ENCODE results near the gene GFER. TPM values are rescaled to one million over a fixed set of nuclear protein-coding genes. Genes with fewer than 3 reads are reported as not detected.
A peak's percentile ranks its signal among the peaks of the same experiment; 100 is the strongest.
"Not testable (repeated sequence)": the region's sequence is repeated elsewhere in the genome, so short reads cannot be mapped to it uniquely, and the experiment has no call there.

GFER gene
- polyA plus RNA-seq, 4 donors: 17.3 to 29.2 (median 23.9) TPM

DNA sequence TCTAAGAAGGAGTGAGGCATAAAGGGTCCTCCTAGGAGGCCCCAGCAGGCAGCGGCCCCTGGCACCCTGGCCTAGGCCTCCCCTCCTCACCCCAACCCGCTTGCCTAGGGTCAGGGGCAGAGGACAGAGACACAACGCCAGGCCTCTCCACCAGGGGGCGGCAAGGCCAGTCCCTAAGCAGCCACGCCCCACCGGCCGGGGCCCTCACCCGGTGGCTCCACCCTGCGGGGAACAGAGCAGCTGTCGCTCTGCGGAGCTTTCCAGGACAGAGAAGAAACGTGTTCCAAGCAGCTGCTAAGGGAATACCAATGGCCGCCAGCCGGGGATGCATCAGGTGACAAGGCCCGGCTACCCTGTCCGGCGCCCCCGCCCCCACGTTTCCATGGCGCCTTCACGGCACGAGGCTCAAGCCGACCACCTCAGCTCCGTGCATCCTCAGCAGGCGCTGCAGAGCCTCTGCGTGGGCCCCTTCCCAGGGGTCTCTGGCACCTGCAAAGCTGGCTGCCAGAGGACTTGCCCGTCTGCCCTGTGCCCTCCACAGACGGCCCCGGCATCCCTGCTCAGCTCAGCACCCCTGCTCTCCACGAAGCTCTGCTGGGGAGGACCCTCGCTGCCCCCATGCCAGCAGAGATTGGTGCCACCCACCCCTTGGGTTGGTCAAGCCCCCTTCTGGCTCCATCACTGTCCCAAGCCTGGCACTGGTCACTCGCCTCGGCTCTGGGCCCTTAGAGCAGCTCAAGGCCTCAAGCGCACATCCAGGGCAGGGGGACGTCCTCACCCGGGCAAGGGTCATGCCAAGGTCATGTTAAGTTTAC, 20.0 kb downstream of the GFER start:
- peak in 1 of 4 donors; percentile 70 for DNase-seq (ENCODE audit: low read depth in 4 of 4, low spot score in 3 of 4)

DNA sequence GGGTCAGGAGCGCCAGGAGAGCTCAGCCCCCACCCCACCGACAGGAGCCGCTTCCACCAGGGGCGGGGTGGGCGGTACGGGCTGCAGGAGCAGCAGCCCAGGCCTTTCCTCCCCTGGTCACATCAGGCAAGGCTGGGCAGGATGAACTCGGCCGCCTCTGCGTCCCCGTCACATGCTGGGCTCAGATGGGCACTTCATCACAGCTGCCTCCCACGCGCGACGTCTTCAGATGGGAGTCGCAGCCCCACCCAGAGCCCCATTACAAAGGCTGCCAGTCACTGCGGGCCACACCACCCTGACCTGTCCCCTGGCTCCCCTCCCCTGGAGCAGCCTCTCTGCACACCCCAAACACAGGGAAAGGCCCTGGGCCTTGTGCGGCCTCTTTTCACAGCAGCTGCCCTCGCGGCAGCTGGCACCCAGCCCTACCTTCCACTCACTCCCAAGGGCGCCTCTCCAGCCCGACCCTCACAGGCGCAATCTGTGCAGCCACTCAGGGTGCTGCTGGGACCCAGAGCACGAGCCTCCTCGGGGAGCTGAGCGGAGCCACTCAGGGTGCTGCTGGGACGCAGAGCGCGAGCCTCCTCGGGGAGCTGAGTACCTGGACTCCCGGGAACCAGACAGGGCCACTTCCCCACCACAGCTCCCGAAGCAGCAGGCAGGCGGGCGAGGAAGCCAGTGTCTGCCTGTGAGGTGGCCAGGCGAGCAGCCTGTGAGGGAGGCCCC, 21.0 kb downstream of the GFER start:
- DNase-seq (ENCODE audit: low read depth in 4 of 4, low spot score in 3 of 4): no peak

DNA sequence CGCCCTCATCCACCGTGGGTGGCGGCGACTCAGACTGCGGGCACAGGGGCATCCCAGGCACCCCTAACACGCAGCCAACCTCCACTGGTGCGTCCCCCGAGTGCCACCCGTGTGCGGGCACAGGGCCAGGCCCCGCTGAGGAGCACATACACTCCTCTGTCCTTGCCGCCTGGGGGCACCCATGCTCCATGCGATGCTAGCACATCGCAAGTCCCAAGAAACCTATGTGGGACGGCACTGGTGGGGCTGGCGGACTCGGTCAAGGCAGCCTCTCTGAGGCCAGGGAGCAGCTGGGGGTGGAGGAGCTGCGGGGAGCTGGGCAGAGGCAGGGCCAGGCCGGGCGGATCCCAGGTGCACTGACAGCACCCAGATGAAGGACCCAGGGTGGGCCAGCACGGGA, 21.7 kb downstream of the GFER start:
- no peak for DNase-seq (ENCODE audit: low read depth in 4 of 4, low spot score in 3 of 4)

DNA sequence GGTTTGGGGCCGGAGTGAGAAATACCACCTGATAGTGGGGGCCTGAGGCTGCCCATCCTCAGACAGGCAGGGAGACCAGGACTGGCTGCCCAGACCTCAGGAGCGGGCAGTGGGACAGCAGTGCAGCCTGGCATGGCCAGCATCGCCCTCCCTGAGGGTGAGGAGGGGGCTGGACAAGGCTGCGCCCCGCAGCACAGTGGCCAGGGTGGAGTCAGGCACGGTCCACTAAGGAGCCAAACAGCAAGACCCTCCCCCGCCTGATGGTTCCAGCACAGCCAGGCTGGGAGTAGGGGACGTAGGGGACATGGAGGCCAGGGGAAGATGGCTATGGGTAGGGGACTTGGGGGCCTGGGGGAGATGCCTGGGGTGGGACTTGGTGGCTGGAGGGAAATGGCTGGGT, 22.3 kb downstream of the GFER start:
- DNase-seq (ENCODE audit: low read depth in 4 of 4, low spot score in 3 of 4): no peak

DNA sequence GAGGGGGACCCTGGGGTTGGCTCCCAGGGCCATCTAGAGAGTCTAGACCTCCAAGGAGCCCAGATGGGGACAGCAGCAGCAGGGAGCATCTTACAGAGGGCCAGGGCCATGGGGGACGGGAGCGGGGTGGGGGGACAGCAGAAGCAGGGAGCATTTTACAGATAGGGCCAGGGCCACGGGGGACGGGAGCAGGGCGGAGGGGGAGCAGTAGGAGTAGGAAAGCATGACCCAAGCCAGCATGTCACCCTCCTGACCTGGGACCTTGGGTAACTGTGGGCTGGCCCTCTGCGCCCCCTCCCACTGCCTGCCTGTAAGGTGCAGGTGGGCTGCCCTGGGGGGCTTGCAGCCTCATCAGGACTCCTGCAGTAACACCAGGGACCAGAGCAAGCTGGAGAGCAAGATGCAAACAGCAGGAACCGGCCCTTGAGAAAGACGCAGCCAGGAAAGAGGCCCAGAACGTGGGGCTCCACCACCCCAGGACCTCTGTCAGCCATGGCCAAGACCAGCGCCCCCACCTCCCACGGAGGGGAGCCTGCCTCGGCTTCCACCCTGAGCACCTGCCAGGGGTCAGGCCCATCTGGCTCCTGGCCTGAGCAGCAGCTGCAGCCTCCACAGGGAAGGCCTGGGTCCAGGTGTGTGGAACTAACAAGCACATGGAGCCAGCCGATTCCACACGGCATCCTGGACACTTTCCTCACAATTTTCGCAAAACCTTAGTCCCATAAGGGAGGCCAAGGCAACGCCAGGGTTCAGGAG, 23.3 kb downstream of the GFER start:
- DNase-seq (ENCODE audit: low read depth in 4 of 4, low spot score in 3 of 4): no peak

DNA sequence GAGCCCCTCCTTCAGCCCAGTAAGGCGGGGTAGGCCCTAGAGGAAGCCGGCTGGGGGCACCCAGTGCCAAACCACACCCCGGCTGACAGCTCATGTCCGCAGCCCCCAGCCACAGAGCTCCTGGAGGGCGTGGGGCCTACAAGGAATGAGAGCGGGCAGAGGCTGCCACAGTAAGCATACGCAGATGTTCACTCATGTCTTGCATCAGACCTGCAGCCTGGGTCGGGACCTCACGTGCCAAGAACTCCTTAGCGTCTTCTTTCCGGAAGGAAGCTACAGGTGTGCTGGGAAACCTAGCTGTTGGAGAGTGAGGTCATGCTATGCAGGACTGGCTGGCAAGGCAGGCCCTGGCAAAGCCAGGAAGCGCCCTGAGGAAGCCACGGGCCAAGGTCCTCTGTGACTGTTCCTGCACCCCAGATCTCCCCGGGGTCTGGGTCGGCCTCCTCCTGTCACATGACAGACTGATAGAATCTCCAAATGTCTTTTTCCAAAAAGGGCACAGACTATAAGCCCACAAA, 24.1 kb downstream of the GFER start:
- DNase-seq (ENCODE audit: low read depth in 4 of 4, low spot score in 3 of 4): no peak

DNA sequence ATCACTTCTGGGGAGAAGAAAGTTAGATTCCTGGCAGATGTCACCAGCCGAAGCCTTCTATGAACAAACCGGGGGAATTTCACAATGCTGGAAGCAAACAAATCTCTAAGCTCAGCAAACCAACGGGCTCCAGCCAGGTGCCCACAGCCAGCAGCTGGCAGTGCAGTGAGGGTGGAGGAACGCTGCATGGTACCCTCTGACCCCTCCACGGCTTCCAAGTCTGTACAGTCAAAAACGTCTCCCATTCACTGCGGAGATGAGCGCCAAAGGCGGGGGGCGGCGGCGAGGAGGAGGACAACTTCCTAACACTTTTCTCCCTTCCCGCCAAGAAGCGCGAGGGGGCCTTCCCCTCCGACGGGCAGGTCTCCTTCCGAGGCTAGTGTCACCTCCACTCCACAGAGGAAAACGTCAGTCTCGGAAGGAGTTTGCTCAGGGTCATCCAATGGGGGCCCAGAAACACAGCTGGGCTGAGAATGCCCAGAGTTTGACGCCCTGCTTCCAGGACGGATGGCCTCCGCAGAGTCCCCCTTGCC, 24.7 kb downstream of the GFER start:
- no peak for DNase-seq (ENCODE audit: low read depth in 4 of 4, low spot score in 3 of 4)

DNA sequence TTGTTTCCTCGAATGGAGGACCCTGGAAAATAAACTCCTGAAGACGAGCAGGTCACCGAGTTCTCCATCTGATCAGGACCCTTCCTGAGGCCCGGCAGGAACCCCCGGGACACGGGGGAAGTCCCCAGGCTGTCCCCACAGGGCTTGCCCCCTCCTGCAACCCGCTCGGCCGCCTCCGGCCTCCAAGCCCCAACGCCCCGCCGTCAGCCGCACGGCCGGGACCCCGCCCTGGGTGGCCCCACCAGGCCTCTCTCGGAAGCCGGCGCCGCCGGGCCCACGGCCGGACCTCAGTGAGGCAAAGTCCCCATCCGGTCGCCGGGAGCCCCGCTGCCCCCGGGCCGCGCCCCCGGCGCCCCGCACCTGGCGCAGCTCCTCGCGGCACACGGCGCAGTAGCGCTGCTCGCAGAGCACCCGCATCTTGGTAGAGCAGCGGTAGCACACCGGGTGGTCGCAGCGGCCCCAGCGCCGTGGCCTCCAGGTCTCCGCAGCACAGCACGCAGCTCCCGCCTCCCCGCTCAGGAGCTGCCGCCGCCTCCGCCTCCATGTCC, 25.2 kb downstream of the GFER start:
- DNase-seq (ENCODE audit: low read depth in 4 of 4, low spot score in 3 of 4): no peak

DNA sequence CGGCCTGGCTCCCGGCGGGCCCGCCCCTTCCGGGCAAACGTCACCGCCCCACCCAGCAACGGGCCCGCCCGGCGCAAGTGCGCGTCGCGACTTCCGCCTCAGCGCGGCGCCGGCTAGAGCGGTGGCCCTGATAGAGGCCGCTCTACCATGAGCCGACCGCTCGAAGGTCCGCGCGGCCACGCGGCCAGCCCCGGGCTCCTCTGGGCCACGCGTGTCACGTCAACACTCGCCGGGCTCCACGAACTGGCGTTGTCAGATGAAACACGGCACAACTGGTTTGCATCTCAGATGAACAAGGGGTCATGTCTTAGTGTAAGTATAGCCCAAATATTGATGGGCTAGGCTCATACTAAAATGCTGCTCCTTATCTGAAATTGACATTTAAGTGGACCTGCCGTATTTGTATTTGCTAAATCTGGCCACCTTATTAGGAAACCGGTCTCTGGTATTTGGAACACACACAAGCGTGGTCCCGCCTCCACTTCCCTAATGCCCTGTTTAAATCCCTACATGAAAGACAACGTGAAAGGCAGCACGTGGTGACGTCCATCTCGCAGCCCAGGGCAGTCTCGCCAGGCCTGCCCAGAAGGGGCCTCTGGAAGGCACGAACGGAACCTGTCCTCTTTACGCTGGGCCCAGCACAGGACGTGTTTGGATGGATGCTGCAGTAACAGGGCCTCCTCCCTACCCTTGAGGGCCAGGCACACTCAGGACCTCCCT, 26.0 kb downstream of the GFER start, which contains the start of gene ZNF598:
ZNF598 (minus strand) TSS at position 31 of the 720 bp plus-strand sequence.
- peak in 1 of 4 donors; percentile 75 for DNase-seq (ENCODE audit: low read depth in 4 of 4, low spot score in 3 of 4)

DNA sequence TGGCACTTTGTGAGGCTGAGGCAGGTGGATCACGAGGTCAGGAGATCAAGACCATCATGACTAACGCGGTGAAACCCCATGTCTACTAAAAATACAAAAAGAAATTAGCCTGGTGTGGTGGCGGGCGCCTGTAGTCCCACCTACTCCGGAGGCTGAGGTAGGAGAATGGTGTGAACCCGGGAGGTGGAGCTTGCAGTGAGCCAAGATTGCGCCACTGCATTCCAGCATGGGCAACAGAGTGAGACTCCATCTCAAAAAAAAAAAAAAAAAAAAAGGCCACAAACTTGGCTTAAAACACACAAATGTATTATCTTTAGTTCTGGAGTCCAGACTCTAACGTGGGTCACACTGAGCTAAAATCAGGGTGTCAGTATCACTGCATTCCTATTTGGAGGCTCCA, 27.7 kb downstream of the GFER start:
- not testable (repeated sequence) for DNase-seq (ENCODE audit: low read depth in 4 of 4, low spot score in 3 of 4)

DNA sequence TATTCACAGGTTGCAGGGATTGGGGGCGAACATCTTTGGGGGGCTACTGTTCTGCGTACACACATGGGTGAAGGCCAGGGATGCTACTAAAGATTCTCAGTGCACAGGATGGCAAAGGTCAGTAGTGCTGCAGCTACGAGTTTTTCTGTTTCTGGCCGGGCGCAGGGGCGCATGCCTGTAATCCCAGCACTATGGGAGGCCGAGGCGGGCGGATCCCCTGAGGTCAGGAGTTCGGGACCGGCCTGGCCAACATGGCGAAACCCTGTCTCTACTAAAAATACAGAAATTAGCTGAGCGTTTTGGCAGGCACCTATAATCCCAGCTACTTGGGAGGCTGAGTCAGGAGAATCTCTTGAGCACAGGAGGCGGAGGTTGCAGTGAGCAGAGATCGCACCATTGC, 29.5 kb downstream of the GFER start:
- no peak for DNase-seq (ENCODE audit: low read depth in 4 of 4, low spot score in 3 of 4)

DNA sequence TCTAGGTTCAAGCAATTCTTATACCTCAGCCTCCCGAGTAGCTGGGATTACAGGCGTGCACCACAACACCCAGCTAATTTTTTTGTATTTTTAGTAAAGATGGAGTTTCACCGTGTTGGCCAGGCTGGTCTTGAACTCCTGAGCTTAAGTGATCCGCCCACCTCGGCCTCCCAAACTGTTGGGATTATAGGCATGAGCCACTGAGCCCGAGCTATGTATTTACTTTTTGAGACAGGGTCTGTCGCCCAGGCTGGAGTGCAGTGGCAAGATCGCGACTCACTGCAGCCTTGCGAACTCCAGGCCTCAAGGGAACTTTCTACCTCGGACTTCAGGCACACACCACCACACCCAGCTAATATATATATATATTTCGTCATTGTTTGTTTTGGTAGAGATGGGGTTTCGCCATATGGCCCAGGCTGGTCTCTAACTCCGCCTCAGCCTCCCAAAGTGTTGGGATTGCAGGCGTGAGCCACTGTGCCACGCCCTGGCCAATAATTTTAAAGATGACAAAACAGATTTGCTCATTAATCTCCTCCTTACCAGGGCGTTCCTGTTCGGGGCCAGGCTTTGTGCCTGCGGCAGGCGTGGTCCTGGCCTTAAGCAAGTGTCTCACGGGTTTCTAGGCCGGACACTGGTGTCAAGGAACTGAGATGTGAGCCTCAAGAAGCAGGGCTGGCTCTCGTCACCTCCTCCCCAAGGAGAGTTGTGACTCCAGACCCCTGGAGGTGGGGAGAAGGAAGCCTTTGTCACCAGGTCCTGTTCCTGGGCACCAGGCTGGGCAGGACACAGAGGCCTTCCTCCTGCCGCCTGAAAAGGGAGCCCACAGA, 31.3 kb downstream of the GFER start:
- no peak for DNase-seq (ENCODE audit: low read depth in 4 of 4, low spot score in 3 of 4)

DNA sequence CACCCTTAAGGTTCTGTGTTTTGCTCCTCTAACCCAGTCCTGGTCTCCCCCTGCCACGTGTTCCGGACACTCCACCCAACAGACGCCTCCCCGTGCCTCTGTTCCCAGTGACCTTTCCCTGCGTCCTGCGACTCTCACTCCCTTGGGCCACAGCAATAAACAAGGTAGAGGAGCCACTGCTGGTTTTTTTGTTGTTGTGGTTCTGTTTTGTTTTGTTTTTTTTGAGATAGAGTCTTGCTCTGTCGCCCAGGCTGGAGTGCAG, 31.9 kb downstream of the GFER start:
- no peak for DNase-seq (ENCODE audit: low read depth in 4 of 4, low spot score in 3 of 4)

DNA sequence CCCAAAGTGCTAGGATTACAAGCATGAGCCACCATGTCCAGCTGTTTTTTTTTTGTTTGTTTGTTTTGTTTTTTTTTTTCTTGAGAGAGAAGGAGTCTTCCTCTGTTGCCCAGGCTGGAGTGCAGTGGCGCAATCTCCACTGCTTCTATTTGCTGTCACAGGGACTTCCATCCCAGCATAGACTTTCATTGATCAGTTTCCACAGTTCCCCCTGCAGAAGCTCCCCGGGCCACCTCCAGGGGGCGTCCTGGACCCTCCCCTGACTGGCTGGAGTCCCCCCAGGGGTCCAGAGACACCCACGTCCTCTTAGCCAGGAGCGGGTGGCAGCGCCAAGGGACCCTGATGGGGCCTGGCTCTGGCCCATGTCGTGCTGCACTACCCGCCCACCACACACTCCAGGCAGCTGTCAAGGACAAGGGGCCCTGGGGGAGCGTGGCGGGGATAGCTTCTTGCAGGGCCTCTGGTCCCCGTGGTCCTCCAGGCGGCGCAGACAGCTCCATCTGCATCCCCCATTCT, 32.5 kb downstream of the GFER start:
- no peak for DNase-seq (ENCODE audit: low read depth in 4 of 4, low spot score in 3 of 4)

DNA sequence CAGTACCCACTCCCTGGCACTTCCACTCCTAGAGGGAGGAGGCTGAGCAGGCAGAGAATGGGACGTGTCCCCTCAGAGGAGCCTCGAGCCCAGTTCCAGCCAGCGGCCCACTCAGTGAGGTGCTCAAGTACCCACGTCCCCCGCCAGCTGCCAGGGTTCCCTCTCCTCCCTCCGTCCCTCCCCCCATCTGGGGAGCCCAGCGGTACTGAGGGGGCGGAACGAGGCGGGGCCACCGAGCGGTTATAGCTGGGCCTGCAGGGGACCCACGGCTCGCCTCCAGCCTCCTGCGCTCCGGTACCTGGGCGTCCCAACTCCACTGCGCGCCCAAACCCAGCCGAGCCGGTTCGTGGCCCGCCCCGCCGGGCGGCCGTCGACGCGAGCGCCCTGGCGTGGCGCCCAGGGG, 35.5 kb downstream of the GFER start, which contains the start of gene NPW:
NPW (plus strand) TSS at position 268 of the 403 bp plus-strand sequence.
- no peak for DNase-seq (ENCODE audit: low read depth in 4 of 4, low spot score in 3 of 4)

DNA sequence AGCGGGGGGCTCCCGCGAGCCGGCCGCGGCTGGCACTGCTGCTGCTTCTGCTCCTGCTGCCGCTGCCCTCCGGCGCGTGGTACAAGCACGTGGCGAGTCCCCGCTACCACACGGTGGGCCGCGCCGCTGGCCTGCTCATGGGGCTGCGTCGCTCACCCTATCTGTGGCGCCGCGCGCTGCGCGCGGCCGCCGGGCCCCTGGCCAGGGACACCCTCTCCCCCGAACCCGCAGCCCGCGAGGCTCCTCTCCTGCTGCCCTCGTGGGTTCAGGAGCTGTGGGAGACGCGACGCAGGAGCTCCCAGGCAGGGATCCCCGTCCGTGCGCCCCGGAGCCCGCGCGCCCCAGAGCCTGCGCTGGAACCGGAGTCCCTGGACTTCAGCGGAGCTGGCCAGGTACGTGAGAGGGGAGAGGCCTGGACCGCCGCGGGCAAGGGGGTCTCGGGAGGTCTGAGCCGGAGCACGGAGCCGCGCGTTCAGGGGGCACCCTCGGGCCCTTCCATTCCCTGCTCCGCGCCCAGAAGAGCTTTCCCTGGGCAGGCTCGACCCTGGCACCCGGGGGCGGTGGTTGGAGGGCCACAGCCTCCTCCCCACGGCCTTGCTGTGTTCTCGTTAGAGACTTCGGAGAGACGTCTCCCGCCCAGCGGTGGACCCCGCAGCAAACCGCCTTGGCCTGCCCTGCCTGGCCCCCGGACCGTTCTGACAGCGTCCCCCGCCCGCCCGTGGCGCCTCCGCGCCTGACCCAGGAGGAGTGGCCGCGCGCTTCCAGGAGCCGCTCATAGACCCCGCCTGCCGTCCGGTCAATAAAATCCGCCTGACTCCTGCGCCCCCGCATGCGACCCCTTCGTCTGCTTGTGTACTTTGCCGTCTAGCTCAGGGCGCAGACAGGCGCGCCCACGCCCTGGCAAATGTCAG, 36.2 kb downstream of the GFER start:
- DNase-seq (ENCODE audit: low read depth in 4 of 4, low spot score in 3 of 4): no peak

DNA sequence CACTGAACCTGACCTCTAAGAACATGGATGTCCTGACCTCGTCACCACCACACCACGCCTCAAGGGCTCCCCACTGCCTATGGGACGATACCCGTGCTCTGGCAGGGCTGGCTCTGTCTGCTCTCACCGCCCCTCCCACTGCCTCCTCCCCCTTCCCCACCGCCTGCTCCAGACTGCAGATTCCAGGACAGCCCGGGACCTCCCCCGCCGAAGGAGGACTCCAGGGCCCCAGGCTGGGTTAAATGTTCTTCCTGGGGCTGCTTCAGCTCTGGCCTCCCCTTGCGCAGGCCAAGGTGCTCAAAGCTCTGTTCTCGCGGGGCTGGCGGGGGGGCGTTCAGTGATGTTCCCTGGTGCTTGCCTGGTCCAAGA, 38.7 kb downstream of the GFER start:
- DNase-seq (ENCODE audit: low read depth in 4 of 4, low spot score in 3 of 4): no peak

All from left renal pelvis (tissue), 4 donors.